GDM1 (cell line): Measurements from ENCODE around the gene PRSS3.
"Not testable (repeated sequence)": the region's sequence is repeated elsewhere in the genome, so short reads cannot be mapped to it uniquely, and the experiment has no call there.

Experiments used
- DNase-seq: peaks from one replicate; lab custom pipeline; 2025; lab: John Stamatoyannopoulos, UW

PRSS3 gene

DNA sequence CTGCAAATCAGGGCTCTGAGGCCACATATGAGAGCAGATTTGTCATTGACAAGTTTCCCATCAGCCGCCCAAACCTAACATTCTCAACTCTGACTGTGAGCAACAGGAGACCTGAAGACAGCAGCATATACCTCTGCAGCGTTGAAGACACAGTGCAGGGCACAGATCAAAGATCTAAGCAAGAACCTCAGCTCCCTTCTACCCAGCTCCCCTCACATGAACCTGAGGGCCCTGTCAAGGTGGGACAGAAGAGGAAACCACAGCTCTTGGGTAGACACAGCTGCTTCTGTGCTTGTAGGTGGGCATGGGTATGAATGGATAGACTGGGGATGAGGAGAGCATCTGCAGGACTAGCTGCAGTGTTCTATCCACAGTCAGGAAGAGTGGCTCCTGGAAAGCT, 8.7 kb upstream of the PRSS3 start:
- no peak for DNase-seq

DNA sequence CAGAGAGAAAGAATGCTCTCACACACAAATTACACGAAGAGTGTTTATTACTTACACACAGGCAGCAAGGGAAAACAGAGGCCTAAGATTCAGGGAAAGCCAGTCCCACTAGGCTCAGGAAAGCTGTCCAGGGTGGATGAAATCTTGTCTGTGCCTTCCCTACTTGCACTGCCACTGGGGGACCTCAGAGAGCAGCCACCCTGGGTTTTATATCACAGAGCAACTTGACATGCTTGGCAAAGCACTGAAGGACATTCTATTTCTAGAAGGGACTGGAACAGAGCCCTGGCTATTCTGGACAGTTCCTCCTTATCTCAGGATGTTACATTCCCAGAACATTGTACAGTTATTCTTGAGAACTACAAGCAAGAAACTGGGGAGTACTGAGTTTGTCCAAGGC, 7.5 kb upstream of the PRSS3 start:
- no peak for DNase-seq

DNA sequence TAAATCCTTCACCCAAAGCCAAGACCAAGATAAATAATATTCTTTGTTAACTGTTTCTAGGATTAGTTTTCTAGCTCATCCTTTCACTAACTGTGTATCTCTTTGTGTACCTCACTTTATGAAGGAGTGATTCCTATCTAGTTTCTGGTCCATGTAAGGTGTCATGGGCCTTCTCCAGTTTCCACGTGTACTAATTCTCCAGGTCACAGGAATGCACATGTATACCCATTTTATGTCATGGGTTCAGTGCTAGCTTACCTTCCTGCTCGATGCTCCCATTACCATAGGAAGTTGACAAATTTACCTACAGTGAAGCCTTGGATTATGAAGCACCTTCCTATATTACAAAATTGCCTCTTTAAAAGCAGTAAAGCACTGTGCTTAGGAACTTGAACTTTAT, 5.9 kb upstream of the PRSS3 start:
- not testable (repeated sequence) for DNase-seq

DNA sequence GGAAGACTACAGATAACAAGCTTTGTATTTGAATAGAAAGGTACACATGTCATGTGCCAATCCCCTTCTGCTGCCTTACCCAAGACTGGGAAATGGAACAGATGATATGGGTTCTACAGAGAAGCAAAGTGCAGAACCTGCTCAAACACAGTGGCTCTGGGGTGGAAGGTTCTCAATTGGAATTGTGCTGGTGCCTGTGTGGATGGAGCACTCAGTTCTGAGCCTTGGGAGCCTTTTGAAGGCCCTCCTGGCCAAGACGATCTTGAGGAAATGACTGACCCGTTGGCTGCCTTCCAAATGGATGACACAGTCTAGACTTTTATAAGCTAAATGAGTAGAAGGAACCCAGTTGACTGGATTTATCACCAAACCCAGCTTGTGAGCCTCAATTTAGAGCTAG, 4.2 kb upstream of the PRSS3 start:
- no peak for DNase-seq

DNA sequence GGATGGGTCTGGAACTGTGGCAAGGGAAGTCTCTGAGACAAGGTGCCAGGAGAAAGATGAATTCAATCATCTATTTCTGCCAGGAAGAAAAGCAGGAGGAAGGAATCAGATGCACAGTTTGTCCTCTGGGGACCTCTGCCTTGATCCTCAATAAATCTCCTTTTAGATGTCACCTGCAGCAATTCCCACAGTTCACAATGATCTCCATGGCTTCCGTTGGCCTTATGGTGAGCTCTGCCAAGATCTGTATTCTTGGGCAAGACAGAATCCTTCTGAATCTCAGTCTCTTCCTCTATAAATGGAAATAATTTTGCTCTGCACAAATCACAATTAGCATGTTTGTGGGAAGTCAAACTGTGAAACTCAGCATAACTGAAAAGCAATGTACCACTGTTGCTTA, 1.9 kb upstream of the PRSS3 start:
- not testable (repeated sequence) for DNase-seq

DNA sequence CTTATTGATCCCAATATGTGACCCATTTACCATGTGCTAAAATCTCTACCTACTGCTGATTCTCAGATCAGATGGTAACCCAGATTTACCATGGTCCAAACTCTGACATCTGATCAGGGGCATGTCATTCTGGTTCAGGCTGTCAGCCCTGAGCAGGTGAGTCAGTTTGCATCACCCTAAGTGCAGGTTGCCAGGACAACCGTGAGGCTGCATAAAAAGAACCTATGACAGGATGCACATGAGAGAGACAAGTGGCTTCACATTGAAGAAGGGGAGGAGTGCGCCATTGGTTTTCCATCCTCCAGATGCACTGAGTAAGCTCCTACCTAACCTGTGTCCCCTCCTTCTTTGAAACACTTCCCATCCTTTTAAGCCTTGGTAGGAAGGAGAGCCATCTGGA, 801 bp upstream of the PRSS3 start:
- no peak for DNase-seq

DNA sequence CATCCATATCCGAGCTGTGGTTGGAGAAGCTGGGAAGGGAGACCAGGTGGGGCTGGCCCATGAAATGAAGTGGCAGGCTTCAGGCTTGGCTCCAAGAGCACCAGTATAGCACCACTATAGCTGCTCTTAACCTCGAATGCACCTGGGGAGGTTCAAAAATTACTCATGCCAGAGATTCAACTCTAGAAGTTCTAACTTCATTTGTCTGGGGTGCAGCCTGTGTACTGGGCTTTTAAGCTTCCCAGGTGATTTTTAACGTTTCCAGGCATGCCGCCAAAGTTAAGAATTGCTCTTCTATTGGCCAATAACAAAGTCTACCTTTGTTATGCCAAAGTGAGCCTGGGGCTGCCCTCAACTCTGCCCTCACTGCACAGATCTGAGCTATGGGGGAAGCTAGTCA, 458 bp downstream of the PRSS3 start:
- no peak for DNase-seq

DNA sequence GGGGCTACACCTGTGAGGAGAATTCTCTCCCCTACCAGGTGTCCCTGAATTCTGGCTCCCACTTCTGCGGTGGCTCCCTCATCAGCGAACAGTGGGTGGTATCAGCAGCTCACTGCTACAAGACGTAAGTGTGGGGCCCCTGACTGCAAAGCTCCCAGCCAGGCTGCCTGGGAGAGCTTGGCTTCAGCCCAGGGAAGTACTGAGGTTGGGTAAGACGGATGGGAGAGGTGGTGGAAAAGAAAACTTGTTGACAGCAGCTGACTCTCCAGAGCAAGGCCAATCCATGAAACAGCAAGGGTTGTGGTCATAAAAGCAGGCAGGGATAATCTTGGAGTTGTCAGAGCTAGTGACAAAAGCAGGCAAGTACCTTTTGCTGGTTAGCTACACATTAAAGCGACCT, 1.3 kb downstream of the PRSS3 start:
- not testable (repeated sequence) for DNase-seq

DNA sequence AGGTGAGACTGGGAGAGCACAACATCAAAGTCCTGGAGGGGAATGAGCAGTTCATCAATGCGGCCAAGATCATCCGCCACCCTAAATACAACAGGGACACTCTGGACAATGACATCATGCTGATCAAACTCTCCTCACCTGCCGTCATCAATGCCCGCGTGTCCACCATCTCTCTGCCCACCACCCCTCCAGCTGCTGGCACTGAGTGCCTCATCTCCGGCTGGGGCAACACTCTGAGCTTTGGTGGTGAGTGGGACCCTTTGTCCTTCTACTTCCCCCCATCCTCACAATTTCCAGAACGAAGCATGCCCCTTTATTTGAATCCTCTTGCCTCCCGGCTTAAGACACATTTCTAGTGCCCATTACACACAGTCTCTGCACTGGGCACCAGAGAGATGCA, 2.5 kb downstream of the PRSS3 start:
- no peak for DNase-seq

DNA sequence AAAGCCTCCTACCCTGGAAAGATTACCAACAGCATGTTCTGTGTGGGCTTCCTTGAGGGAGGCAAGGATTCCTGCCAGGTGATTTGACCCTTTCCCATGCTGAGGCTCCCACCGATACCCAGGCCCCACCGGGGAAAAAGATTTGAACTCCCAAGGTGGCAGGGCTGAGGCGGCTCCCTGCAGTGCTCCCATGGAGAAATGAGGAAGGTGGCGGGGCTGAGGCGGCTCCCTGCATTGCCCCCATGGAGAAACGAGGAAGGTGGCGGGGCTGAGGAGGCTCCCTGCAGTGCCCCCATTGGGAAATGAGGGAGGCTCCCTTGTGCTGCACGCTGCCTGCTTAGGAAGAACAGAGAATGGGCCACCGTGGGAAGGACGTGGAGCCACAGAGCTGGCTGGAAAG, 3.2 kb downstream of the PRSS3 start:
- DNase-seq, result no peak

DNA sequence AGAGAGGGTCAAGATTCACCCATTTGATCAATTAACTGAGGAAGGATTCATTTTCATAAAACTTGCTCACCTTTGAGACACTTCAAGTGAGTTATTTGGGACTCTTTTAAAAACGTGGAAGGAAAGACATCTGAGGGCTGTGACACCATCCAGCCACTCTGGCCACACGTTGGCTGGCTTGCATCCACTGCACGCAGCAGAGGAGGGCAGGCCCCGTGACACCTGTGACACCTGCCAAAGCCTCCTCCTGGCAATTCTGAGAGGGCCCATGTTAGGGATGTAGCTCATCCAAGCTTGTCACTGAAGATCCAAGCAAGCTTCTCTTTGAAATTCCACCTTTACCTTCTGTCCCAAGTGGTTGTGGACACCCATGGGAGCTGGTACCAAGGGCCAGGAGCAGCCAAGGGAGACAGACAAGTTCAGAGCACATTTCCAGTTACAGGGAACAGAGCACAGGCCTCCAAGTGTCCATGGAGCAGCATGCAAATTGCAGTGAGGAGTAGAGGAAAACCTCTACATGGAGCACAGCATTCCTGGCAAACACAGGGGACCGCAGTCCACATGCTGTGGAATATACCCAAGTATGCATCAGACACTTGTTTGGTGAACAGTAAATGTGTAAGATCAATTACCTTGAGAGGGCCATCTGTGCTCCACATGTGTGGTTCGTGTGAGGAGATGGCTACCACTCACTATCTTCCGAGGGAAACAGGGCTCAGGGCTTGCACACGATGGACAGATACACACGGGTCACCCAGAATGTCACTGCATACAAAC, 4.8 kb downstream of the PRSS3 start:
- DNase-seq, result no peak

DNA sequence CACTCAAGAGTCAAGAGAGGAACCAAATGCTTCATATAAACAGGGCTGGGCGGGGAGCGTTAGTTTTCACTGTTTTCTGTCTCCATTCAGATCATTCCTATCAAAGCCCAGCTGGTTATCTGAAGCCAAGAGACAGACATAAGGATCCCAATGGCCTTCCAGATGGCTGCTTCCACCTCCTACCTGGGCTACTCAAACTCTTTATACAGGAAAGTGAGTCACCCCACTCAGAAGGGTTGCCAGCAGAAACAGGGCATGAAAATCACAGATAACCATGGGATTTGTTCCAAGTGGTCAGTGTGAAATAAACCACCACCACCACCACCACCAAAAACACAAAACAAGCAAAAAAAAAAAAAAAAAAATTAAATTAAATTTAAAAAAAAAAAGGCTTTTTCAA, 5.5 kb downstream of the PRSS3 start:
- no peak for DNase-seq

DNA sequence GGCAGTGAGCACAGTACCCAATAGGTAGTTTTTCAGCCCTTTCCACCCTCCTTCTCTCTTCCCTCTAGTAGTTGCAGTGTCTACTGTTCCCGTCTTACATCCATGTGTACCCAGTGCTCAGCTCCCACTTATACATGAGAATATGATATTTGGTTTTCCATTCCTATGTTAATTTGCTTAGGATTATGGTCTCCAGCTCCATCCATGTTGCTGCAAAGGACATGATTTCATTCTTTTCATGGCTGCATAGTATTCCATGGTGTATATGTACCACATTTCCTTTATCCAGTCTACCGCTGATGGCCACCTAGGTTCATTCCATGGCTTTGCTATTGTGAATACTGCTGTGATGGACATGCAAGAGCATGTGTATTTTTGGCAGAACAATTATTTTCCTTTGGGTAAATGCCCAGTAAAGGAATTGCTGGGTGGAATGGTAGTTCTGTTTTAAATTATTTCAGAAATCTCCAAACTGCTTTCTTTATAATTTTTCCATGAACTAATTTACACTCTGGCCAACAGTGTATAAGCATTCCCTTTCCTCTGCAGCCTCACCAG, 6.7 kb downstream of the PRSS3 start:
- not testable (repeated sequence) for DNase-seq

DNA sequence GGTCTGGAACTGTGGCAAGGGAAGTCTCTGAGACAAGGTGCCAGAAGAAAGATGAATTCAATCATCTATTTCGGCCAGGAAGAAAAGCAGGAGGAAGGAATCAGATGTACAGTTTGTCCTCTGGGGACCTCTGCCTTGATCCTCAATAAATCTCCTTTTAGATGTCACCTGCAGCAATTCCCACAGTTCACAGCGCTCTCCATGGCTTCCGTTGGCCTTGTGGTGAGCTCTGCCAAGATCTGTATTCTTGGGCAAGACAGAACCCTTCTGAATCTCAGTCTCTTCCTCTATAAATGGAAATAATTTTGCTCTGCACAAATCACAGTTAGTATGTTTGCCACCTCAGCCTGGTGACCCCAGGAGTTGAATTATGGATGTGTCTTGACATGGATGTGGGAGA, 8.8 kb downstream of the PRSS3 start:
- not testable (repeated sequence) for DNase-seq

DNA sequence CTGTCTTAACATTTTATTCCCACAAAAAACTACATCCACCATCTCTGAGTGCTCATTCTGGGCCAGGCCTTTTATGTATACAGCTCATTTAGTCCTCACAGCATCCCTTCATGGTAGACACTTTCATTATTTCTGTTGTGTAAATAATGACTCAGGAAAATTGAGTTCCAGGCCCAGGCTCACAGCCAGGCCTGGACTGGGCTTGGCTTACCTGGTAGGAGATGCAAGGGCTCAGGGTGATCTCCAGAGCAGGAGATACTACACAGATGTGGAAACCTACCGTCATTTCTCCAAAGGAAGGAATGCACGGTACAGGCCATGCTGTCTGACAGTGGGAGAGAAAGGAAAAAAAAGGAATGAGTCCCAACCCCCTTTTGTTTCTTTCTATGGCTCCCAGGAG, 11.8 kb downstream of the PRSS3 start:
- DNase-seq, result not testable (repeated sequence)

DNA sequence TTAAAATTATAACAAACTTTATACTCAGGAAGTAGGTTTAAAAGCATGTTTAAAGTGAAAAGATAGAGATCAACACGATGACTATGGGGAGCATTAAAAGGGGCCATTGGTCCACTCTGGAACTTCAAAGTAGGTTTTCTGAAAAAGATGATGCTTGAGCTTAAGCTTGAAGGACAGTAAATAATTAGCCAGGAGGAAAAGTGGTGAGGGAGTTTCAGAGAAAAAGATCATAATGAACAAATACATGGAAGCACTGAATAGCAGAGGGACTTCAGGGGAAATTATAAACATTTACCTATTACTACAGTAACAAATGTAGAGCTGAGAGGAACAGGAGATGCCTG, 13.6 kb downstream of the PRSS3 start:
- not testable (repeated sequence) for DNase-seq

DNA sequence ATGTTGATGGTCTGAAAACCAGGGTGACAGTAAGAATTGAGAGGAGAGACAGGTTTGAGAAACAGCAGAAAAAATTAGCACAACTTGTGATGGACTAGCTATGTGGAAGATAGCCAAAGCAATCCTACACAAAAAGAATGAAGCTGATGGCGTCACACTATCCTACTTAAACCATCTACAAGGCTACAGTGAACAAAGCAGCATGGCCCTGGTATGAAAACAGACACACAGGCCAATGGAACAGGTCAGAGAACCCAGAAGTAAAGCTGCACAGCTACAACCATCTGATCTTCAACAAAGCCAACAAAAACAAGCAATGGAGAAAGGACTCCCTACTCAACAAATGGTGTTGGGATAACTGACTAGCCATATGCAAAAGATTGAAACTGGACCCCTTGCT, 14.1 kb downstream of the PRSS3 start:
- DNase-seq, result no peak

DNA sequence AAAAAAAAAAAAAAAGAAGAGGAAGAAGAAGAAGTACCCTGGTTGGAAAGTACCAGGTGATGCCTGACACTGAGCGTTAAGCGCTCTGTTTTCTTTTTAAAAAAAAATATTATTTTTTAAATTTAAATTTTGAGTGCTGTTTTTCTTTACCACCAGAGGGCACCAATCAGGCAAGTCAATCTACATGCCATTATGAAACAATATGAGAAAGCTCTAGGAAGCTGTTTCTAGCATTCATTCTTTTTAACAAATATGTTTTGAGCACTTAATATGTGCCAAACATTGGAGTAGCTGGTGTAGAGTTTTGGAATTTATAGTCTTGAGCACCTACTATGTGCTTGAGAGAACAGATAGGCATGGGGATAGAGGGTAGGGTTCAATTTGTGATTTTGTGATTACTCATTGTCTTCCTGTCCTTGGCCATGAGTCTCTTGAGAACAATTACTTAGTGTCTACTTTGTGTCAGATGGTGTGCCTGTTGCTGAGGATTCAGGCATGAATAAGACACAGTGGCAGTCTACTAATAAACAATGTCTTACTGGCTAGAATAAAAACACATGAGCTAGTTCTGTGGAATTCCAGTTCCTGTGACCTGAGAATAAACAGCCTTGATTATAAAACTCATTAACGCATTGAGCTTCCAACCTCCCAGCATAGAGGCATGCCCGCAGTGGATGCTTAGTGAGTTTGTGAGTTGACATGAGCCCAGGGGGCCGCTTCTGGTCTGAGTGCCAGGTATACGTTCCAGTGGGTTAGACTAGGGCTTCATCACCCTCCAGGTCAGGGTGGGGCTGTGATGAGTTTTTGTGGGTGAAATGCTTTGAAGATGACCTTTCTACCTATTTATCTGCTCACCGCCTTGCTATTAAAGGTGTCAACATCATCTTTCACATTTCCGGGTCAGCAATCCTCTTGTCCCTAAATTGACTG, 18.6 kb downstream of the PRSS3 start:
- DNase-seq, result no peak

DNA sequence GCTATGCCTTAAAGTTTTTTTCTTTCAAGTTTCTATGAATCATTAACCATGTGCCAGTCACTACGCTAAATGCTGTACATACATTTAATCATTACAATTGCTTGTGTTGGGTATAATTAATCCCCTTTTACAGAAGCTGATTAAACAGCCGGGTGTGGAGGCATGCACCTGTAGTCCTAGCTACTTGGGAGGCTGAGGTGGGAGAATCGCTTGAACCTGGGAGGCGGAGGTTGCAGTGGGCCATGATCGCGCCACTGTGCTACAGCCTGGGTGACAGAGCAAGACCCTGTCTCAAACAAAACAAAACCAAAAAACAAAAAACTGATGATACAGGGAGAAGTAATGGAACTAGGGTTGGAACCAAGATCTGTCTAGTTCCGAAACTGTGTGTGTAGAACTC, 20.4 kb downstream of the PRSS3 start:
- DNase-seq, result no peak

DNA sequence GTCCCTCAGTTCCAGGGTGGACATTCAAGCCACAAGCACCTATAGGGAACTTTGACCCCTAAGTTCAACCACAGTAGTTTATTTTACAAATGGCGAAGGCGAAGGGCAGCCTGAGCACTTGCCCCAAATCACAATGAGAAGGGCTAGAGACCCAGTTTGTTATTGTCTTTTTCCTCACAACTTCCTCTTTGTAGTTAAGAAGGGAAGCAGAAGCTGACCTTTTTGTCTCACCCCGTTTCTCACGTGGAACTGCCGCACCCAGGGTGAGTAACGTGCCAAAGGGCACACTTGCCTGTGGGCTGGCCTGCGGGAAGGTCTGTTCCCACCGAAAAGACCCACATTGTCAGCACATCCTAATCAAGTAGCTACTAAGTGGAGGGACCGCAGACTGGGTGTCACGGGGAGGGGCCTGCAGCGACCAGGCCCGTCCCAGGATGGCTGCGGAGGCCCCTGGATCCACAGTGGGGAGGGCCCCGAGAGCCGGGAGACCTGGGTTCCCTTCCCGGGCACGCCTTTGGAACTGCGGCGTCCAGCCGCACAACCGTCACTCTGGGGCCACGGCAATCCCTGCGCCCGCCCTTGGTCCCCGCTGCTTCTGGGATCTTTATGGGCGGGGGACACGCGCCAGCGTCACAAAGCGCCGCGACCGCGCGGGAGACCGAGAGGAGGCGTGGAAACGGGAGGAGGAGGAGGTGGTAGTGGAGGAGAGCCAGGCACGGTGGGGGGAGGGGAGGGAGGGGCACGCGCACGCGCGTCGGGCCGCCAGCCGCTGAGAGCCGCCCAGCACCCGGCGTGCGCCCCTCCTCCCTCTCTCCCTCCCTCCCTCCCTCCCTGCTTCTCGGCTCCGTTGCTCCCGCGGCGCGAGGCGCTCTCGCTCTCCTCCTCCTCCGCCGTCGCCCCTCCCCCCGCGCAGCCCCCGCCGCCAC, 21.2 kb downstream of the PRSS3 start, which contains the start of gene UBE2R2:
UBE2R2 (plus strand) TSS at position 834 of the 926 bp plus-strand sequence. CDS start 598 bp downstream, outside the sequence.
- peak; percentile 97 for DNase-seq

DNA sequence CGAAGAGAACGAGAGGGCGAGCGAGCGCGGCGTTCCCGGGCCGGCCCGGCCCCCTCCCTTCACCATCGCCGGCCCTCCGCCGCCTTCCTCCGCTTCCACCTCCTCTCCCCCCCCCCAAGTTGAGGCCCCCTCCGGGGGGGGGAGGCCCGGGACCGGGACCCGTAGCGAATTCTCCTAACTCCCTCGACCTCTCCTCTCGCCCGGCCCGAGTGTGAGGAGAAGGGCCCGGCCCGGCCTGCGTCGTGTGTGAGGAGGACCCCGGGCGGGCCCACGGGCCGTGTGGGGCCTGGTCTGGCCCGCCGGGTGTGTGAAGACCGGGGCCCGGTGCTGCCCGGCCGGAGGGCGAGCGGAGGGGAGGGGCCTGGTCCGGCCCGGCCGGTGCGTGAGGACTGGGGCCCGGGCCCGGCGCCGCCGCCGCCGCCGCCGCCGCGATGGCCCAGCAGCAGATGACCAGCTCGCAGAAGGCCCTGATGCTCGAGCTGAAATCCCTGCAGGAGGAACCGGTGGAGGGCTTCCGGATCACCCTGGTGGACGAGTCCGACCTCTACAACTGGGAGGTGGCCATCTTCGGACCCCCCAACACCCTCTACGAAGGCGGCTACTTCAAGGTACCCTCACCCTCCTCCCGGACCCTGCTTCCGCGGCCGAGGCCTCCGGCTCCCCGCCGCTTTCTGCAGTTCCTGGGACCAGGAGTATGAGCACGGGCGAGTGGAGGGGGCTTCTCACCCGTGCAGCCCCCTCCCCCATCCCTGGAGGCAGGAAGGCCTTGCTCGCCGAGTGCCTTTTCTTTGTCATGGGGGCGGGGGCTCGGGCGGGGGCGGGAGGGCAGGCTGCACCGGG, 22.2 kb downstream of the PRSS3 start:
- peak; percentile 29 for DNase-seq
